H7 (cell line): Measurements from ENCODE around the gene ZNF100. TPM values are rescaled to one million over a fixed set of nuclear protein-coding genes. Genes with fewer than 3 reads are reported as not detected.
"Not testable (repeated sequence)": the region's sequence is repeated elsewhere in the genome, so short reads cannot be mapped to it uniquely, and the experiment has no call there.

Source experiments
- DNase-seq: peaks from one replicate; pipeline ENCODE4 v3.0.0; 2012
- H3K27me3 ChIP-seq: 2 replicates; pipeline ENCODE4 v1.6.0; 2011; ENCODE audit warnings: mild to moderate bottlenecking, low read length; ENCODE audit not compliant: control insufficient read depth, insufficient read depth
- H3K36me3 ChIP-seq: replicated peaks from 2 replicates; pipeline ENCODE4 v1.5.1; 2011; ENCODE audit warnings: low read length; ENCODE audit not compliant: control insufficient read depth, insufficient read depth
- H3K4me3 ChIP-seq: 2 replicates; pipeline ENCODE4 v1.5.1; 2011; ENCODE audit warnings: low read depth, mild to moderate bottlenecking, control low read depth, low read length, moderate library complexity; ENCODE audit not compliant: insufficient read depth
- total RNA-seq: library from RNA; depleted of rRNA; stranded (reverse); fragments of >200 nt; shearing (Covaris generic); gene quantifications from 2 replicates; pipeline ENCODE4 v1.2.3, GENCODE V29; 2014; rRNA removed

Gene ZNF100
- total RNA-seq = 3.7 and 6.5 TPM in 2 replicates

GRCh38 chr19:21767065-21767800 lies at the start of gene ZNF100:
TSS of gene ZNF100 (minus strand) at chr19:21767579. CDS start at chr19:21767429, 150 bp downstream.
- peak; percentile 82 for DNase-seq

GRCh38 chr19:21812448-21812847 lies 45.1 kb upstream of the ZNF100 start:
- DNase-seq = no peak
- Histone ChIP-seq H3K27me3 (no peaks in the 10 kb centered on the region), H3K4me3 (no peak overlapping the region), H3K36me3 (peaks cover 32% of the 10 kb centered on the region)

More at GRCh38 chr19:21767065-21767800, at the start of gene ZNF100:
- no peaks in the 10 kb centered on the region for H3K27me3 ChIP-seq
- H3K36me3 ChIP-seq = no peaks in the 10 kb centered on the region; the same call in none of the 2 replicates
- peak within 1 kb of the TSS; percentile 78 for H3K4me3 ChIP-seq

- H3K27me3 ChIP-seq, DNase-seq, H3K4me3 ChIP-seq: not testable (repeated sequence)
- peaks cover 18% of the 10 kb centered on the region for H3K36me3 ChIP-seq
Measured at GRCh38 chr19:21808400-21809000, 41.1 kb upstream of the ZNF100 start.

- Histone ChIP-seq H3K36me3 (no peaks in the 10 kb centered on the region), H3K4me3 (no peak overlapping the region), H3K27me3 (no peaks in the 10 kb centered on the region)
- no peak for DNase-seq
Measured at GRCh38 chr19:21789466-21790085, 22.2 kb upstream of the ZNF100 start.

- no peak overlapping the region for H3K4me3 ChIP-seq
- no peaks in the 10 kb centered on the region for H3K36me3 ChIP-seq
- no peak for DNase-seq
- no peaks in the 10 kb centered on the region for H3K27me3 ChIP-seq
Measured at GRCh38 chr19:21786936-21787335, 19.6 kb upstream of the ZNF100 start.

GRCh38 chr19:21775792-21776191 lies 8.4 kb upstream of the ZNF100 start:
- H3K36me3 ChIP-seq, DNase-seq, H3K27me3 ChIP-seq, H3K4me3 ChIP-seq: not testable (repeated sequence)

- not testable (repeated sequence) for H3K27me3 ChIP-seq, DNase-seq
- H3K4me3 ChIP-seq = peak overlapping the region; percentile 78
Measured at GRCh38 chr19:21766705-21767064, 694 bp downstream of the ZNF100 start.

GRCh38 chr19:21765151-21765550 lies 2.2 kb downstream of the ZNF100 start:
- DNase-seq = no peak
- H3K27me3 ChIP-seq = no peaks in the 10 kb centered on the region
- no peak overlapping the region for H3K4me3 ChIP-seq
- no peaks in the 10 kb centered on the region; the same call in none of the 2 replicates for H3K36me3 ChIP-seq

More at GRCh38 chr19:21766705-21767064, 694 bp downstream of the ZNF100 start:
- H3K36me3 ChIP-seq = not testable (repeated sequence)

- not testable (repeated sequence) for H3K36me3 ChIP-seq, H3K4me3 ChIP-seq, H3K27me3 ChIP-seq, DNase-seq
Measured at GRCh38 chr19:21761547-21761946, 5.8 kb downstream of the ZNF100 start.

- no peak overlapping the region for H3K4me3 ChIP-seq
- peaks cover 1% of the 10 kb centered on the region for H3K36me3 ChIP-seq
- DNase-seq = no peak
- no peaks in the 10 kb centered on the region for H3K27me3 ChIP-seq
Measured at GRCh38 chr19:21758296-21758695, 9.1 kb downstream of the ZNF100 start.

- DNase-seq, H3K36me3 ChIP-seq, H3K4me3 ChIP-seq: not testable (repeated sequence)
Measured at GRCh38 chr19:21755555-21755954, 11.8 kb downstream of the ZNF100 start.

GRCh38 chr19:21751384-21751783 lies 16.0 kb downstream of the ZNF100 start:
- Histone ChIP-seq H3K4me3 (no peak overlapping the region), H3K27me3 (no peaks in the 10 kb centered on the region), H3K36me3 (no peaks in the 10 kb centered on the region; the same call in 1 of the 2 replicates)
- DNase-seq = no peak

More at GRCh38 chr19:21755555-21755954, 11.8 kb downstream of the ZNF100 start:
- H3K27me3 ChIP-seq = not testable (repeated sequence)

- Histone ChIP-seq H3K4me3 (no peak overlapping the region), H3K27me3 (no peaks in the 10 kb centered on the region), H3K36me3 (no peaks in the 10 kb centered on the region; the same call in 1 of the 2 replicates)
- DNase-seq = peak; percentile 24
Measured at GRCh38 chr19:21750586-21751128, 16.7 kb downstream of the ZNF100 start.

- no peak for DNase-seq
- Histone ChIP-seq H3K4me3 (no peak overlapping the region), H3K27me3 (no peaks in the 10 kb centered on the region), H3K36me3 (no peaks in the 10 kb centered on the region; the same call in 1 of the 2 replicates)
Measured at GRCh38 chr19:21749090-21749489, 18.3 kb downstream of the ZNF100 start.
